IMR-90 (cell line): Measurements from ENCODE around the gene AATF. TPM values are rescaled to one million over a fixed set of nuclear protein-coding genes. Genes with fewer than 3 reads are reported as not detected.

Source experiments
- ATAC-seq: fragments of 200-7000 bp; cut with Tn5 transposase; 2 replicates; pipeline ENCODE4 v1.9.1; 2020; ENCODE audit warnings: low read depth, mild to moderate bottlenecking, moderate library complexity
- BruUV-seq: library from RNA; stranded (reverse); fragments of 400-500 nt; replicated peaks from 2 replicates; lab custom pipeline; 2021; lab: Mats Ljungman, UMichigan
- CTCF ChIA-PET: fragments of 300-600 bp; formaldehyde crosslinking; extraction: SDS; loops from one replicate; lab custom pipeline; 2021; ENCODE audit warnings: antibody characterized with exemption; lab: Yijun Ruan, JAX
- POLR2A ChIA-PET: fragments of 300-600 bp; sonication (Branson Sonifier 250); formaldehyde crosslinking; loops from one replicate; lab custom pipeline; 2022; ENCODE audit warnings: antibody characterized with exemption; ENCODE audit not compliant: unreplicated experiment; lab: Charles Lee
- DNase-seq: peaks from one replicate; pipeline ENCODE4 v3.0.0; 2013
- H2AFZ ChIP-seq: replicated peaks from 2 replicates; pipeline ENCODE3; 2013; ENCODE audit warnings: low read length, mild to moderate bottlenecking; ENCODE audit not compliant: poor library complexity
- H2AK5ac ChIP-seq: 2 replicates; pipeline ENCODE4 v1.6.1; 2013; ENCODE audit warnings: low read depth, low read length, inconsistent platforms
- H2AK9ac ChIP-seq: replicated peaks from 2 replicates; pipeline ENCODE3; 2013; ENCODE audit warnings: mild to moderate bottlenecking, low read depth, low read length, moderate library complexity; ENCODE audit not compliant: poor library complexity
- H2BK120ac ChIP-seq: 2 replicates; pipeline ENCODE4 v1.6.1; 2013; ENCODE audit warnings: low read depth, low read length, inconsistent platforms
- H2BK15ac ChIP-seq: 3 replicates; pipeline ENCODE4 v1.6.1; 2013; ENCODE audit warnings: low read depth, low read length, inconsistent platforms
- H2BK20ac ChIP-seq: 2 replicates; pipeline ENCODE4 v1.6.1; 2013; ENCODE audit warnings: low read depth, mild to moderate bottlenecking, inconsistent platforms, low read length, moderate library complexity
- H2BK5ac ChIP-seq: 2 replicates; pipeline ENCODE4 v1.6.1; 2013; ENCODE audit warnings: mild to moderate bottlenecking, low read depth, low read length, inconsistent platforms; ENCODE audit not compliant: poor library complexity, severe bottlenecking
- H3K14ac ChIP-seq: replicated peaks from 2 replicates; pipeline ENCODE4 v1.6.1; 2013; ENCODE audit warnings: low read depth, low read length, inconsistent platforms
- H3K18ac ChIP-seq: 2 replicates; pipeline ENCODE4 v1.6.1; 2013; ENCODE audit warnings: low read depth, low read length, control low read depth
- H3K23ac ChIP-seq: 2 replicates; pipeline ENCODE4 v1.6.1; 2013; ENCODE audit warnings: low read depth, low read length, inconsistent platforms
- H3K27ac ChIP-seq: 2 replicates; pipeline ENCODE4 v1.5.1; 2013; ENCODE audit warnings: mild to moderate bottlenecking, control low read depth, low read length; ENCODE audit not compliant: insufficient read depth
- H3K27me3 ChIP-seq: 2 replicates; pipeline ENCODE4 v1.6.1; 2013; ENCODE audit warnings: low read length; ENCODE audit not compliant: control insufficient read depth, insufficient read depth
- H3K36me3 ChIP-seq: 2 replicates; pipeline ENCODE4 v1.6.1; 2013; ENCODE audit warnings: low read length, mixed read lengths; ENCODE audit not compliant: control insufficient read depth, insufficient read depth
- H3K4ac ChIP-seq: 2 replicates; pipeline ENCODE4 v1.6.1; 2013; ENCODE audit warnings: low read depth, low read length, inconsistent platforms
- H3K4me1 ChIP-seq: 2 replicates; pipeline ENCODE4 v1.6.1; 2013; ENCODE audit warnings: low read length, mixed read lengths; ENCODE audit not compliant: control insufficient read depth, insufficient read depth
- H3K4me2 ChIP-seq: 2 replicates; pipeline ENCODE4 v1.6.1; 2013; ENCODE audit warnings: low read depth, mild to moderate bottlenecking, control low read depth, low read length, moderate library complexity
- H3K4me3 ChIP-seq: 2 replicates; pipeline ENCODE4 v1.5.1; 2013; ENCODE audit warnings: low read depth, mild to moderate bottlenecking, control low read depth, low read length, moderate library complexity; ENCODE audit not compliant: insufficient read depth
- H3K56ac ChIP-seq: 2 replicates; pipeline ENCODE4 v1.6.1; 2013; ENCODE audit warnings: low read length, inconsistent platforms; ENCODE audit not compliant: insufficient read depth; ENCODE audit errors: extremely low read depth
- H3K79me1 ChIP-seq, 2 experiments: 2 replicates each; pipeline ENCODE4 v1.6.1; 2013; ENCODE audit warnings: low read length in 2 of 2, inconsistent platforms in 1 of 2, low read depth in 1 of 2
- H3K9ac ChIP-seq: 2 replicates; pipeline ENCODE4 v1.6.1; 2013; ENCODE audit warnings: low read depth, low read length, control low read depth
- H3K9me1 ChIP-seq: 2 replicates; pipeline ENCODE4 v1.6.1; 2013; ENCODE audit warnings: low read length, inconsistent platforms; ENCODE audit not compliant: insufficient read depth
- H3K9me3 ChIP-seq: 2 replicates; pipeline ENCODE4 v1.6.1; 2013; ENCODE audit warnings: low read length; ENCODE audit not compliant: control insufficient read depth, insufficient read depth
- H4K20me1 ChIP-seq: 2 replicates; pipeline ENCODE4 v1.6.1; 2013; ENCODE audit warnings: low read length, inconsistent platforms; ENCODE audit not compliant: insufficient read depth
- H4K5ac ChIP-seq: 2 replicates; pipeline ENCODE4 v1.6.1; 2013; ENCODE audit warnings: mild to moderate bottlenecking, low read depth, low read length, control low read depth
- H4K8ac ChIP-seq, 2 experiments: 2 replicates each; pipeline ENCODE4 v1.6.1; 2013; ENCODE audit warnings: low read depth in 2 of 2, low read length in 2 of 2, control low read depth in 1 of 2, inconsistent platforms in 1 of 2
- H4K91ac ChIP-seq: 2 replicates; pipeline ENCODE4 v1.6.1; 2013; ENCODE audit warnings: low read depth, low read length, inconsistent platforms; ENCODE audit not compliant: insufficient read depth
- CTCF ChIP-seq: conservative IDR thresholded peaks from 2 replicates; pipeline ENCODE4 v1.5.1; 2012; ENCODE audit warnings: mild to moderate bottlenecking, low read depth, low read length, improper control_type of control experiment
- MAZ ChIP-seq: IDR thresholded peaks from 2 replicates; pipeline ENCODE4 v1.6.1; 2012; ENCODE audit warnings: low read depth, mild to moderate bottlenecking, low read length, improper control_type of control experiment, moderate library complexity, borderline replicate concordance
- RCOR1 ChIP-seq: IDR thresholded peaks from 2 replicates; pipeline ENCODE4 v1.6.1; 2012; ENCODE audit warnings: mild to moderate bottlenecking, low read length, improper control_type of control experiment; ENCODE audit not compliant: insufficient replicate concordance
- RFX5 ChIP-seq: IDR thresholded peaks from 2 replicates; pipeline ENCODE4 v1.8.0; 2012; ENCODE audit warnings: low read depth, mild to moderate bottlenecking, low read length, moderate library complexity
- SMC3 ChIP-seq: fragments of 150-350 bp; IDR thresholded peaks from 2 replicates; pipeline ENCODE4 v1.6.1; 2016; ENCODE audit warnings: low read depth, mild to moderate bottlenecking, antibody characterized with exemption, low read length, moderate library complexity
- WGBS, 2 experiments: methylation state at CpG; one replicate each; pipeline versions ENCODE4 v1.1.5 to v1.1.7; 2013; ENCODE audit warnings: missing lambda C conversion rate in 2 of 2; ENCODE audit not compliant: insufficient read length in 1 of 2; ENCODE audit errors: extremely low coverage in 2 of 2; 5-methylcytosine and 5-hydroxymethylcytosine counted together
- dilution Hi-C: fragments of 300-500 bp; cut with HindIII; formaldehyde crosslinking; loops from one replicate; pipeline ENCODE4 v1.14.3; 2018; ENCODE audit warnings: low sequenced_read_pairs; ENCODE audit not compliant: unreplicated experiment
- in situ Hi-C: fragments of 300-500 bp; cut with MboI; formaldehyde crosslinking; loops from 3 replicates; pipeline ENCODE4 v1.14.3; 2019; ENCODE audit warnings: low sequenced_read_pairs, inconsistent platforms, mixed read lengths
- intact Hi-C: fragments of 100-400 bp; cut with micrococcal nuclease; formaldehyde crosslinking; loops from 2 replicates; pipeline ENCODE4 v1.10.0; 2022
- polyA plus RNA-seq, 3 experiments: library from polyadenylated mRNA; depleted of rRNA; stranded (reverse); fragments of >200 nt; gene quantifications; 2 replicates each; pipeline ENCODE4 v1.2.3, GENCODE V29; 2012; ENCODE audit warnings: low replicate concordance in 1 of 3
- total RNA-seq: library from RNA; depleted of rRNA; stranded (reverse); fragments of >200 nt; gene quantifications from 2 replicates; pipeline ENCODE4 v1.2.3, GENCODE V29; 2012

AATF gene
- total and polyA plus RNA-seq, 2 of the 4 experiments (the other 2 are of a cell fraction), result 21.0 to 34.8 TPM

GRCh38 chr17:37019741-37020129 lies 71.0 kb downstream of the AATF start:
- Histone ChIP-seq H4K8ac (no peak overlapping the region), H2BK5ac (no peak overlapping the region), H3K27ac (no peak overlapping the region), H3K9ac (no peak overlapping the region), H3K4ac (no peak overlapping the region), H3K9me1 (peaks cover 4% of the 10 kb centered on the region; the same call in 1 of the 2 replicates), H3K56ac (no peak overlapping the region), H3K4me2 (no peak overlapping the region), H3K27me3 (no peaks in the 10 kb centered on the region), H3K4me1 (no peaks in the 10 kb centered on the region), H2AK5ac (no peak overlapping the region), H3K23ac (no peak overlapping the region), H2AK9ac (no peak overlapping the region), H4K20me1 (no peaks in the 10 kb centered on the region), H2AFZ (no peak overlapping the region), H4K91ac (no peak overlapping the region), H2BK120ac (no peak overlapping the region), H3K4me3 (no peak overlapping the region), H3K18ac (no peak overlapping the region), H3K9me3 (no peaks in the 10 kb centered on the region), H2BK20ac (no peak overlapping the region), H3K79me1 (peaks cover 3% of the 10 kb centered on the region in 2 experiments; a peak in 2 of 4 replicates), H3K36me3 (peaks cover 4% of the 10 kb centered on the region; the same call in 1 of the 2 replicates), H4K5ac (no peak overlapping the region), H3K14ac (no peak overlapping the region), H2BK15ac (no peak overlapping the region)
- POLR2A ChIA-PET, result no interaction called here
- dilution Hi-C loops, result no loop called here
- TF ChIP-seq CTCF (no peak), SMC3 (no peak), MAZ (no peak), RFX5 (no peak), RCOR1 (no peak)
- in situ Hi-C loops, result no loop called here
- CTCF ChIA-PET, result interaction anchor here (1.3 kb wide), 1 partner anchor 28 kb away, joined by 4 read pairs; no protein-coding TSS in a partner anchor
- 100% methylated on average over 2 of the region's 4 CpGs; no CpG with 5 or more reads in 1 of the 2 experiments for WGBS, 2 experiments
- no peak for DNase-seq
- intact Hi-C loops, result no loop called here
- no peak for ATAC-seq
- BruUV-seq, result no TSS peak
